DND-41 (cell line): ENCODE measurements around the gene AGAP5.

Source experiments
- EZH2 ChIP-seq: IDR thresholded peaks from 3 replicates; pipeline ENCODE4 v1.6.1; 2012; ENCODE audit warnings: borderline replicate concordance, low read depth, mild to moderate bottlenecking, moderate library complexity, low read length, inconsistent platforms; ENCODE audit not compliant: severe bottlenecking
- TF ChIP-seq, protein P1 (sequence below): IDR thresholded peaks from 2 replicates; pipeline ENCODE4 v1.5.1; 2012; ENCODE audit warnings: borderline replicate concordance, low read length, moderate library complexity, mild to moderate bottlenecking; ENCODE audit not compliant: poor library complexity, severe bottlenecking; ENCODE audit errors: extremely low read depth

DNA sequence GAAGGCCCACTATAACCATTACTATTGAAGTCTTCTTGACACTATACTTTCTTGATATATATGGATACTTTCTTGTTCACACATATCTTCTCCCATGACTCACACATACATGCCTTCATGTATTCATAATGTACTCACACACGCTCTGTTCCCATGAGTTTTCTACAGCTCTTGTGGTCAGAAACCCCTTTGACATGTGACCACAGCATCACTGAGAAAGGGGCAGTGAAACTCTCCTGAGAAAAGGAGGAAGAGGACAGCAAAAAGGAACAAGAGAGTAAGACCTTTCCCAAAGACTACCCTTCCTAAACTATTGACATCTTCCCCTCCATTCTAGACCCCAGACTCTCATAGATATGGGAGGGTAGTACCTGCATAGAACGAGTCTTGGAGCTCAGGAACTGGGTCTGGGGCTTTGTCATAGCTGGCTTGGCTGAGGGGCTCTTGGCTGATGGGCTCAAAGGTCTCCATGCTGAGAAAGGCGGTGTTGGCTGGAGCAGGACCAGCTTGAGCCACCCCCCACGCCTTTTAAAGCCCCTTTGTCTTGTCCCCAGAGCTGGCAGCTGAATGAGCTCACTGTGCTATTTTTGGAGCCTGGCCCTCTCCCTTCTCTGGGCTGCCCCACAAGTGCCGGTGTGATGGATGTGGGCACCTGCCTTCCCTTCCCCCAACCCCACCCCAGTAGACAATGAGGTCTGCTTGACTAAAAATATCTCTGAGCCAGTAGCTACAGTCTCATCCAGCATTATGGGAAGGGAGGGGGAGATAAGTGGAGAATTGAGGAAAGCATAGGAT is 47.2 kb downstream of the AGAP5 start:
- no peak for TF ChIP-seq EZH2
- TF ChIP-seq, protein P1, sequence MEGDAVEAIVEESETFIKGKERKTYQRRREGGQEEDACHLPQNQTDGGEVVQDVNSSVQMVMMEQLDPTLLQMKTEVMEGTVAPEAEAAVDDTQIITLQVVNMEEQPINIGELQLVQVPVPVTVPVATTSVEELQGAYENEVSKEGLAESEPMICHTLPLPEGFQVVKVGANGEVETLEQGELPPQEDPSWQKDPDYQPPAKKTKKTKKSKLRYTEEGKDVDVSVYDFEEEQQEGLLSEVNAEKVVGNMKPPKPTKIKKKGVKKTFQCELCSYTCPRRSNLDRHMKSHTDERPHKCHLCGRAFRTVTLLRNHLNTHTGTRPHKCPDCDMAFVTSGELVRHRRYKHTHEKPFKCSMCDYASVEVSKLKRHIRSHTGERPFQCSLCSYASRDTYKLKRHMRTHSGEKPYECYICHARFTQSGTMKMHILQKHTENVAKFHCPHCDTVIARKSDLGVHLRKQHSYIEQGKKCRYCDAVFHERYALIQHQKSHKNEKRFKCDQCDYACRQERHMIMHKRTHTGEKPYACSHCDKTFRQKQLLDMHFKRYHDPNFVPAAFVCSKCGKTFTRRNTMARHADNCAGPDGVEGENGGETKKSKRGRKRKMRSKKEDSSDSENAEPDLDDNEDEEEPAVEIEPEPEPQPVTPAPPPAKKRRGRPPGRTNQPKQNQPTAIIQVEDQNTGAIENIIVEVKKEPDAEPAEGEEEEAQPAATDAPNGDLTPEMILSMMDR: no peak
